NCI-H2081 (cell line): Measurements from ENCODE around the gene RWDD4.

Source experiments
- DNase-seq, 2 experiments: peaks; one replicate each; lab custom pipeline; 2025; lab: John Stamatoyannopoulos, UW

Gene RWDD4

DNA sequence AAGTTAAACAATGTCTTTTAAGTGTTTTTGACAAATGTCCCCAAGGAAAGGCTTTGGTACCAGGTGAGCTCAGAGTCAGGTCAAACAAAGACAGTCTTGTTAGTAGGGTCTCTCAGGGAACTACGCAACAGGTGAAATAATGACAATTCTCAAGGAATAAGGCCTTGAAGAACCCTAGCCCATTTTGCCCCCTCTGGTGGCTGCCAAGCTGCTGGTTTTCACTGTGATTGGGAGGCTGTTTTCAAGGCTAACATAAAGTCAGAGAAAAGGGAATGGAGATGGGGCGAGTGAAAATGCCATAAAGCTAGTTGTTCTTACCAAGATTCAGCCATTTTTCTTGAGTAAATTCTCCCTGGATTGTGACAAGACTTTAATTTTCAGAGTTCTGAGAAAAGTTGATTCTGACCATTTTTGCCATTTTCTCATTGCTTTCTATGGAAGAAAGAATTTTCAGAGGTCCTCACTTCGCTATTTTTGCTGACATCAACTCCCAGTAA, 58.7 kb downstream of the RWDD4 start:
- no peak for DNase-seq

DNA sequence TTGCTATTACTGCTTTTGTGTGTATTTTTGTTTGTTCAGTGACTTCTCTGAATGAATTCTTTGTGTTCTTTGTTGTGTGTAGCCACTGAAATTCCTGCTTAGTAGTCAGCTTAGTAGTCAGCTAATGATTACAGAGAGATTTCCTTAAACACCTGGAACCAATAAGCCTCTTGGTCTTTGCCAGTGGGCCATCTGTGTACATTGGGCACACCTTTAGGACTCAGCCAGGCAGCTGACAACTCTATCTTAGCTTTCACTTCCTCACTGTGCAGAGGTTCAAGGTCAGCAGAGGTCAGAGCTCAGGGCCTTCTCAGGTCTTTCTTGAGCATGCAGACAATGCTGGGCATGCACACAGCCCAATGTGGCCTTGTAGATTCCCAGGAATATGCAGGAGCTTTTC, 59.3 kb downstream of the RWDD4 start:
- DNase-seq = no peak

DNA sequence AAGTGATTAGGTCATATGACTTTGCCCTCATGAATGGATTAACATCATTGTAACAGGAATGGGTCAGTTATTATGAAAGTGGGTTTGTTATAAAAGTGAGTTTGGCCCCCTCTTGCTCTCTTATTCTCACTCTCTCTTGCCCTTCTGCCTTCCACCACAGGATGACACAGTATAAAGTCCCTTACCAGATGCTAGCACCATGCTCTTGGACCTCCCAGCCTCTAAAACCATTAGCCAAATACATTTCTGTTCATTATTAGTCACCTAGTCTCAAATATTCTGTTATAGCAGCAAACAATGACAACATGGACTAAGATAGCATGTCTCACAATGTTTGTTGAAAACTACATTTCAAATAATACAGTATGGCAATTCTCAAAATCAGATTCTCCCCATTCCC, 59.7 kb downstream of the RWDD4 start:
- no peak for DNase-seq

DNA sequence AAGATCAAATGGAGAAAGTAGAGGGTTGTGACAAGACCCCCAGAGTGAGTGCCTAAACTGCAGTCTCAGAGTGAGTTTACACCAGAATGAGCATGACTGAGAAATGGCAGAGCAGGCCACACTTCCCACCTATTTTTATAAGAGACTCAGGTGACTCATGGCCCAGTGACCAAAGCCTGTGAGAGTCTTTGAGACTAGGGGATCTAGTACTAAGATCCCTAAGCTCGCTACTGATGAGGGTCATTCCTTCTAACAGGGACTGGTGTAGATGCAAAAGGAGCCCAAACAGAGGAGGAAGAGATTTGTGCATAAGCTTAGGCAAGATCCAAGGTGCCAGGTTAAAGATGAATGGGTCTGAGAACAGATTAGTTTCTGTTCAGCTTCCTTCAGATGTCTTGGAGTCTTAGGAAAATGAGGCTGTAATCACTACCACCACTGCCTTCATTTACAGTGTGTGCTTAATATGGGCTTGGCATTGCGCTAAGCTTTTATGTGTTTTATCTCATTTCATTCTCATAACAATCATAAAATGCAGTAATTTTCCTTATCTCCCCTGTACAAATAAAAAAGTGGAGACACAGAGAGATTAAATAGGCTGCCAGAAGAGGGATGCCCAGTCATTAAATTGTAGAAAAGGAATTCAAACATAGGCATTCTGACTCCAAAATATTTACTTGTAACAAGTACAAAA, 62.8 kb downstream of the RWDD4 start:
- no peak for DNase-seq

DNA sequence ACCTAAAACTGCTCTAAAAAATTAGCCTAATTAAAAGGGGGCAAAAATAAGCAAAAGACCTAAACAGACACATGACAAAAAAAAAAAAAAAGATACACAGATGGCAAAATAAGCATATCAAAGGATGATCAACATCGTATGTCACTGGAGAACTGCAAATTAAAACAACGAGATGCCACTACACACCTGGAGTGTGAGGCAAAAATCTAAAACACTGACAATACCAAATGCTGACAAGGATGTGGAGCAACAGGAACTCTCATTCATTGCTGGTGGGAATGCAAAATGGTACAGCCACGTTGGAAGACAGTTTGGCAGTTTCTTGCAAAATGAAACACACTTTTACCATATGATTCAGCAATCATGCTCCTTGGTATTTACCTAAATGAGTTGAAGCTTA, 64.2 kb downstream of the RWDD4 start:
- DNase-seq = no peak

DNA sequence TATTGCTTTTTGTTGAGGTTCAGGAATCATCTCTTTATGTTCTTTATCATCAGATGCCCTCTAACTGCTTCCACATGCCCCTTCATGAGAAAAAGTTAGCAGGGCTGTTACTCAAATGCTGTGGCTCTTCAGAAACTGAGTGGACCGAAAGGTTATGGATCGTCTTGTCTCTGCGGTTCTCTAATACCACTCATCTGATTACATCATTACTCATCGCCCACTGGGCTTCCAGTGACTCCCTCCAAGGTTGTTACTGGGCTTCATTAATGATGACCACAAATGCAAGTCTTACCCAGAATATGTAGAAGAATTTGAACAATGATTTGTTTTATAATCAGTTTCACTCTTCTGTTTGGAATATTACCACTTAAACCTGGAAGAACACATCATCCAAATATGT, 67.7 kb downstream of the RWDD4 start:
- no peak for DNase-seq
